HUES6 (cell line): Measurements from ENCODE around the gene PLEKHD1.
"Not testable (repeated sequence)": the region's sequence is repeated elsewhere in the genome, so short reads cannot be mapped to it uniquely, and the experiment has no call there.

Experiments used
- H3K27ac ChIP-seq: 2 replicates; pipeline ENCODE4 v1.7.0; 2013; ENCODE audit warnings: low read depth, mild to moderate bottlenecking, low read length, inconsistent platforms
- H3K27me3 ChIP-seq: 2 replicates; pipeline ENCODE4 v1.6.1; 2013; ENCODE audit warnings: low read length; ENCODE audit not compliant: control insufficient read depth, insufficient read depth
- H3K36me3 ChIP-seq: 2 replicates; pipeline ENCODE4 v1.6.1; 2013; ENCODE audit warnings: low read length; ENCODE audit not compliant: control insufficient read depth, insufficient read depth
- H3K4me1 ChIP-seq: 2 replicates; pipeline ENCODE4 v1.6.1; 2013; ENCODE audit warnings: low read length; ENCODE audit not compliant: control insufficient read depth, insufficient read depth
- H3K4me3 ChIP-seq: 2 replicates; pipeline ENCODE4 v1.5.1; 2013; ENCODE audit warnings: low read depth, low read length
- H3K9ac ChIP-seq: one replicate; pipeline ENCODE4 v1.6.1; 2013; ENCODE audit warnings: mild to moderate bottlenecking, low read length
- H3K9me3 ChIP-seq: 2 replicates; pipeline ENCODE4 v1.6.1; 2013; ENCODE audit warnings: low read depth, low read length; ENCODE audit not compliant: control insufficient read depth, insufficient read depth

The PLEKHD1 gene

GRCh38 chr14:69493791-69494190 lies 9.3 kb downstream of the PLEKHD1 start:
- H3K4me1 ChIP-seq, result no peaks in the 10 kb centered on the region
- no peaks in the 10 kb centered on the region for H3K9me3 ChIP-seq
- no peak overlapping the region for H3K4me3 ChIP-seq
- no peak overlapping the region for H3K9ac ChIP-seq
- no peaks in the 10 kb centered on the region for H3K36me3 ChIP-seq
- H3K27me3 ChIP-seq, result 0 out of 2 replicates have a peak, but pooled peaks cover 3% of the 10 kb centered on the region
- H3K27ac ChIP-seq, result no peak overlapping the region

GRCh38 chr14:69495341-69495921 lies 10.9 kb downstream of the PLEKHD1 start:
- no peak overlapping the region for H3K9ac ChIP-seq
- H3K27me3 ChIP-seq, result peaks cover 3% of the 10 kb centered on the region; the same call in 1 of the 2 replicates
- H3K4me1 ChIP-seq, result no peaks in the 10 kb centered on the region
- no peak overlapping the region for H3K4me3 ChIP-seq
- H3K9me3 ChIP-seq, result no peaks in the 10 kb centered on the region
- H3K36me3 ChIP-seq, result no peaks in the 10 kb centered on the region
- no peak overlapping the region for H3K27ac ChIP-seq

- H3K27me3 ChIP-seq, result peaks cover 18% of the 10 kb centered on the region
- H3K27ac ChIP-seq, H3K36me3 ChIP-seq, H3K9ac ChIP-seq, H3K9me3 ChIP-seq, H3K4me3 ChIP-seq: not testable (repeated sequence)
- 0 out of 2 replicates have a peak, but pooled peaks cover 10% of the 10 kb centered on the region for H3K4me1 ChIP-seq
These were observed 13.3 kb downstream of the PLEKHD1 start for GRCh38 chr14:69497866-69498265.

GRCh38 chr14:69498286-69498685 lies 13.8 kb downstream of the PLEKHD1 start:
- Histone ChIP-seq H3K4me1 (peaks cover 13% of the 10 kb centered on the region; the same call in 1 of the 2 replicates), H3K27me3 (peaks cover 21% of the 10 kb centered on the region)
- H3K27ac ChIP-seq, H3K9ac ChIP-seq, H3K4me3 ChIP-seq, H3K36me3 ChIP-seq, H3K9me3 ChIP-seq: not testable (repeated sequence)

GRCh38 chr14:69499436-69499835 lies 14.9 kb downstream of the PLEKHD1 start:
- Histone ChIP-seq H3K4me3 (no peak overlapping the region), H3K9ac (no peak overlapping the region), H3K27ac (no peak overlapping the region), H3K36me3 (no peaks in the 10 kb centered on the region), H3K27me3 (peaks cover 21% of the 10 kb centered on the region), H3K4me1 (peaks cover 13% of the 10 kb centered on the region; the same call in 1 of the 2 replicates), H3K9me3 (no peaks in the 10 kb centered on the region)

- no peaks in the 10 kb centered on the region for H3K36me3 ChIP-seq
- H3K4me1 ChIP-seq, result peaks cover 13% of the 10 kb centered on the region; the same call in 1 of the 2 replicates
These were observed 15.6 kb downstream of the PLEKHD1 start for GRCh38 chr14:69500096-69500495.

GRCh38 chr14:69500736-69501135 lies 16.2 kb downstream of the PLEKHD1 start:
- H3K4me1 ChIP-seq, result peaks cover 13% of the 10 kb centered on the region; the same call in 1 of the 2 replicates
- H3K4me3 ChIP-seq, result no peak overlapping the region
- no peak overlapping the region for H3K9ac ChIP-seq
- H3K27ac ChIP-seq, result no peak overlapping the region
- H3K9me3 ChIP-seq, result no peaks in the 10 kb centered on the region
- no peaks in the 10 kb centered on the region for H3K36me3 ChIP-seq
- peaks cover 21% of the 10 kb centered on the region for H3K27me3 ChIP-seq

More at GRCh38 chr14:69500096-69500495, 15.6 kb downstream of the PLEKHD1 start:
- Histone ChIP-seq H3K9ac (no peak overlapping the region), H3K9me3 (no peaks in the 10 kb centered on the region), H3K4me3 (no peak overlapping the region), H3K27ac (no peak overlapping the region), H3K27me3 (peaks cover 21% of the 10 kb centered on the region)

GRCh38 chr14:69501423-69501838 lies 16.9 kb downstream of the PLEKHD1 start:
- H3K27me3 ChIP-seq, result peaks cover 21% of the 10 kb centered on the region
- H3K9me3 ChIP-seq, result no peaks in the 10 kb centered on the region
- peaks cover 13% of the 10 kb centered on the region; the same call in 1 of the 2 replicates for H3K4me1 ChIP-seq
- no peaks in the 10 kb centered on the region for H3K36me3 ChIP-seq
- H3K4me3 ChIP-seq, result no peak overlapping the region
- no peak overlapping the region for H3K9ac ChIP-seq
- no peak overlapping the region for H3K27ac ChIP-seq

GRCh38 chr14:69504775-69505174 lies 20.2 kb downstream of the PLEKHD1 start:
- Histone ChIP-seq H3K36me3 (no peaks in the 10 kb centered on the region), H3K4me1 (peaks cover 13% of the 10 kb centered on the region; the same call in 1 of the 2 replicates), H3K27me3 (peaks cover 21% of the 10 kb centered on the region), H3K4me3 (no peak overlapping the region), H3K9me3 (no peaks in the 10 kb centered on the region), H3K9ac (no peak overlapping the region), H3K27ac (no peak overlapping the region)

- Histone ChIP-seq H3K9me3 (no peaks in the 10 kb centered on the region), H3K27ac (no peak overlapping the region), H3K9ac (no peak overlapping the region), H3K4me1 (peaks cover 12% of the 10 kb centered on the region; the same call in 1 of the 2 replicates), H3K36me3 (no peaks in the 10 kb centered on the region), H3K4me3 (no peak overlapping the region), H3K27me3 (peaks cover 20% of the 10 kb centered on the region)
These were observed 21.1 kb downstream of the PLEKHD1 start for GRCh38 chr14:69505338-69506240.

GRCh38 chr14:69506241-69506595 lies 21.7 kb downstream of the PLEKHD1 start:
- Histone ChIP-seq H3K4me1 (peaks cover 5% of the 10 kb centered on the region; the same call in 1 of the 2 replicates), H3K9me3 (no peaks in the 10 kb centered on the region), H3K4me3 (no peak overlapping the region), H3K27me3 (peaks cover 16% of the 10 kb centered on the region), H3K9ac (no peak overlapping the region), H3K36me3 (no peaks in the 10 kb centered on the region), H3K27ac (no peak overlapping the region)
